Measurements from ENCODE around the gene RBMS1. TPM values are rescaled to one million over a fixed set of nuclear protein-coding genes. Genes with fewer than 3 reads are reported as not detected.

Gene RBMS1
- total RNA-seq, 1 experiment from 2014 or later, result 38.8 TPM

DNA sequence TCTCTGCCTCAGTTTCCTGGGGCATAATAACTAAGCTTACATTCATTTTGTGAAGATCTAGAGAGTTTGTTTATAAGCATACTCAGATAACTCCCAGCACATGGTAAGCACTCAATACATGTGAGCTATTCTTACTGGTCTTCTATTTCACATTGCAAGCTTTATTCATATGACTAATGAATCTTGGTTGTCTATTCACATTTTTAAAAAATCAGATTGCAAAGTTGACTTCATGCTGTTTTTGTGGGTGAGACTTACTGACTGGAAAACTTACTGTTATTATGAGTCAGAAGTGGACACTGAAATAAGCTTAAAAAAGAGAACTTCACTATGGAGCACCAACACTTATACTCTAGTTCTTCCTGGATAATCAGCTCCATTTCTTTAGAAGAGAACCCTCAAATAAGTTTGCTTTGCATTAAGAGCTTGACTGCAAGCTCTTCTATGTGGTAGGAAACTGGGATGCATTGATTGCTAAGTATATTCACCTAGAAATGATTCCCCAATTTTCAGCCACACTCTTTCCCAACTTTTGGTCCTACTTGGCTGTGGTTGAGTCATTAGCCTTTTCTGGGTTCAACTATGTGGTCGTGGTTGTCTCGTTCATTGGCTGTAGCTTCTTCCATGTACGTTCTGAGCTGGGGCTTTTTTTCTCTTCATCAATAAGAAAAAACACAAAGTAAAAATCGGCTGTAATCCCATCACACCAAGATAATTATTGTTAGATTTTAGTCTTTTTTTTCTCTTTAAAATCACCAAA lies 29.5 kb upstream of the RBMS1 start:
- ChIA-PET CTCF (interaction anchor here (0.6 kb wide), 1 partner anchor 10 kb away, joined by 5 read pairs; no protein-coding TSS in a partner anchor), POLR2A (ENCODE audit: unreplicated experiment) (no interaction called here)
- H3F3A ChIP-seq (ENCODE audit: low read length, unreplicated experiment), result no peaks in the 10 kb centered on the region
- H3K4me1 ChIP-seq (ENCODE audit: insufficient read depth, low read length), result no peaks in the 10 kb centered on the region
- no peak overlapping the region for H3K4me2 ChIP-seq (ENCODE audit: low read length)
- H3K9me3 ChIP-seq (ENCODE audit: low read length), result no peaks in the 10 kb centered on the region
- no peak overlapping the region for H3K9ac ChIP-seq (ENCODE audit: low read length)
- TF ChIP-seq, protein P1, sequence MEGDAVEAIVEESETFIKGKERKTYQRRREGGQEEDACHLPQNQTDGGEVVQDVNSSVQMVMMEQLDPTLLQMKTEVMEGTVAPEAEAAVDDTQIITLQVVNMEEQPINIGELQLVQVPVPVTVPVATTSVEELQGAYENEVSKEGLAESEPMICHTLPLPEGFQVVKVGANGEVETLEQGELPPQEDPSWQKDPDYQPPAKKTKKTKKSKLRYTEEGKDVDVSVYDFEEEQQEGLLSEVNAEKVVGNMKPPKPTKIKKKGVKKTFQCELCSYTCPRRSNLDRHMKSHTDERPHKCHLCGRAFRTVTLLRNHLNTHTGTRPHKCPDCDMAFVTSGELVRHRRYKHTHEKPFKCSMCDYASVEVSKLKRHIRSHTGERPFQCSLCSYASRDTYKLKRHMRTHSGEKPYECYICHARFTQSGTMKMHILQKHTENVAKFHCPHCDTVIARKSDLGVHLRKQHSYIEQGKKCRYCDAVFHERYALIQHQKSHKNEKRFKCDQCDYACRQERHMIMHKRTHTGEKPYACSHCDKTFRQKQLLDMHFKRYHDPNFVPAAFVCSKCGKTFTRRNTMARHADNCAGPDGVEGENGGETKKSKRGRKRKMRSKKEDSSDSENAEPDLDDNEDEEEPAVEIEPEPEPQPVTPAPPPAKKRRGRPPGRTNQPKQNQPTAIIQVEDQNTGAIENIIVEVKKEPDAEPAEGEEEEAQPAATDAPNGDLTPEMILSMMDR (conservative IDR thresholded peaks at IDR 0.05; ENCODE audit: low read depth, low read length), result no peak
- H3K36me3 ChIP-seq (ENCODE audit: low read depth, low read length), result no peaks in the 10 kb centered on the region
- no peak overlapping the region for H3K4me3 ChIP-seq (ENCODE audit: low read length)
- H2AFZ ChIP-seq (ENCODE audit: low read length), result no peak overlapping the region
- H3K27me3 ChIP-seq (ENCODE audit: low read length), result no peaks in the 10 kb centered on the region
- ATAC-seq (no peak), DNase-seq (no peak)
- BruUV-seq (replicated peaks), result no TSS peak
- no peaks in the 10 kb centered on the region for H3K9me2 ChIP-seq (replicated peaks; ENCODE audit: low read length)
- H3K27ac ChIP-seq (ENCODE audit: low read length), result no peak overlapping the region
- H3K79me2 ChIP-seq (ENCODE audit: low read length), result no peaks in the 10 kb centered on the region
- intact Hi-C loops (cut with micrococcal nuclease), result no loop called here
- no peaks in the 10 kb centered on the region for H4K20me1 ChIP-seq (ENCODE audit: low read length)

- no peaks in the 10 kb centered on the region for H3F3A ChIP-seq (ENCODE audit: low read length, unreplicated experiment)
- no peak overlapping the region for H2AFZ ChIP-seq (ENCODE audit: low read length)
- no peaks in the 10 kb centered on the region for H4K20me1 ChIP-seq (ENCODE audit: low read length)
- no peak for ATAC-seq
- H3K4me2 ChIP-seq (ENCODE audit: low read length), result no peak overlapping the region
- no peaks in the 10 kb centered on the region for H3K9me3 ChIP-seq (ENCODE audit: low read length)
- H3K4me1 ChIP-seq (ENCODE audit: insufficient read depth, low read length), result 0 out of 2 replicates have a peak, but pooled peaks cover 4% of the 10 kb centered on the region
- intact Hi-C loops (cut with micrococcal nuclease), result no loop called here
- no peak overlapping the region for H3K9ac ChIP-seq (ENCODE audit: low read length)
- H3K4me3 ChIP-seq (ENCODE audit: low read length), result no peak overlapping the region
- H3K36me3 ChIP-seq (ENCODE audit: low read depth, low read length), result no peaks in the 10 kb centered on the region
- BruUV-seq (replicated peaks), result no TSS peak
- no peak for DNase-seq
- TF ChIP-seq, protein P1 (conservative IDR thresholded peaks at IDR 0.05; ENCODE audit: low read depth, low read length), result no peak
- TF ChIP-seq EZH2phosphoT487 (IDR thresholded peaks at IDR 0.05; ENCODE audit: borderline replicate concordance, low read length), result no peak
- TF ChIP-seq EZH2 (IDR thresholded peaks at IDR 0.05; ENCODE audit: low read length, unreplicated experiment), result no peak
- no peaks in the 10 kb centered on the region for H3K9me2 ChIP-seq (replicated peaks; ENCODE audit: low read length)
- ChIA-PET POLR2A (ENCODE audit: unreplicated experiment) (no interaction called here), CTCF (no interaction called here)
- H3K27ac ChIP-seq (ENCODE audit: low read length), result no peak overlapping the region
- no peaks in the 10 kb centered on the region for H3K27me3 ChIP-seq (ENCODE audit: low read length)
- H3K79me2 ChIP-seq (ENCODE audit: low read length), result no peaks in the 10 kb centered on the region
Observed at GRCh38 chr2:160517731-160518130, 24.1 kb upstream of the RBMS1 start.
